SK-N-MC (cell line): ENCODE measurements around the gene SIN3A.
A peak's percentile ranks its signal among the peaks of the same experiment; 100 is the strongest.

Source experiments
- EZH2 ChIP-seq: fragments of 200-600 bp; sonication (generic); IDR thresholded peaks from one replicate; pipeline ENCODE4 v1.6.1; 2017; ENCODE audit warnings: antibody characterized with exemption
- FOXP2 ChIP-seq: optimal IDR thresholded peaks from 2 replicates; pipeline ENCODE3; 2011; ENCODE audit warnings: mild to moderate bottlenecking, moderate library complexity; ENCODE audit not compliant: insufficient read depth; ENCODE audit errors: extremely low read length, control extremely low read depth
- POLR2AphosphoS5 ChIP-seq: IDR thresholded peaks from 2 replicates; pipeline ENCODE4 v1.6.1; 2012; ENCODE audit warnings: mild to moderate bottlenecking, low read depth, low read length, borderline replicate concordance

- TF ChIP-seq FOXP2: no peak
- TF ChIP-seq POLR2AphosphoS5: 0 out of 2 replicates have a peak, but pooled peaks have one; percentile 23
- no peak for TF ChIP-seq EZH2
Observed at GRCh38 chr15:75455982-75456531, 4.6 kb upstream of the SIN3A start.
